CD4-positive, alpha-beta T cell treated with Interleukin-2 at 100 ng/mL for 4 hours (primary cell): Measurements from ENCODE around the gene IRGC.
"Not testable (repeated sequence)": the region's sequence is repeated elsewhere in the genome, so short reads cannot be mapped to it uniquely, and the experiment has no call there.

ENCODE experiments used
- DNase-seq: peaks from one replicate; pipeline ENCODE4 v3.0.0-alpha.2; 2020; ENCODE audit warnings: low spot score

IRGC gene, protein sequence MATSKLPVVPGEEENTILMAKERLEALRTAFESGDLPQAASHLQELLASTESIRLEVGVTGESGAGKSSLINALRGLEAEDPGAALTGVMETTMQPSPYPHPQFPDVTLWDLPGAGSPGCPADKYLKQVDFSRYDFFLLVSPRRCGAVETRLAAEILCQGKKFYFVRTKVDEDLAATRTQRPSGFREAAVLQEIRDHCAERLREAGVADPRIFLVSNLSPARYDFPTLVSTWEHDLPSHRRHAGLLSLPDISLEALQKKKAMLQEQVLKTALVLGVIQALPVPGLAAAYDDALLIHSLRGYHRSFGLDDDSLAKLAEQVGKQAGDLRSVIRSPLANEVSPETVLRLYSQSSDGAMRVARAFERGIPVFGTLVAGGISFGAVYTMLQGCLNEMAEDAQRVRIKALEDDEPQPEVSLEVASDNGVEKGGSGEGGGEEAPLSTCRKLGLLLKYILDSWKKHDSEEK

GRCh38 chr19:43715776-43716175 is at the start of gene IRGC:
TSS of gene IRGC (plus strand) at chr19:43716076. CDS start at chr19:43718559, 2,483 bp downstream.
- no peak for DNase-seq

- DNase-seq = no peak
Measured at GRCh38 chr19:43667126-43667875, 48.6 kb upstream of the IRGC start.

DNA sequence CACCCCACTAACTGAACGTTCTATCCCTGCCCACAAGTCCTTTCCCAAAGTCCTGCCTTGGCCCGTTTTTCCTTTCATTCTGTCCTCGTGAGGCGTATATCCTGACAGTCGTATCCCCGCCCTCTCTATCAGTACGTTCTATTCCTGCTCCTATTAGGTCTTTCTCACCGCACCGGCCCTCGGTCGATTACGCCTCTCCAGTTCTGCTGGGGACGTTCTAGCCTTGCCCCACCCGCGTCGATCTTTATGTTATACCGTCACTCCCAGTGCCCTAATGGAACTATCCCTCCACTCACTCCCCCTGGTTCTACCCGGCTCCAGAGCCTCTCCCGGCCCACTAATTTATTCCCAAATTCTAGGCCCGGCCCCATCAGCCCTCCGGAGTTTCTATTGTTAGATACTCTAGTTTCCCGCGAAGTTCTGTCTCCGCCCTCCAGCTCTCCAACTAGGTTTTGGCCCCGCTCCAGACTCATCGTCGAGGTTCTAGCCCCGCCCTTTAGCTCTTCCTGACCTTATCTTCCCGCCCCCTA is 47.9 kb upstream of the IRGC start:
- DNase-seq = no peak

DNA sequence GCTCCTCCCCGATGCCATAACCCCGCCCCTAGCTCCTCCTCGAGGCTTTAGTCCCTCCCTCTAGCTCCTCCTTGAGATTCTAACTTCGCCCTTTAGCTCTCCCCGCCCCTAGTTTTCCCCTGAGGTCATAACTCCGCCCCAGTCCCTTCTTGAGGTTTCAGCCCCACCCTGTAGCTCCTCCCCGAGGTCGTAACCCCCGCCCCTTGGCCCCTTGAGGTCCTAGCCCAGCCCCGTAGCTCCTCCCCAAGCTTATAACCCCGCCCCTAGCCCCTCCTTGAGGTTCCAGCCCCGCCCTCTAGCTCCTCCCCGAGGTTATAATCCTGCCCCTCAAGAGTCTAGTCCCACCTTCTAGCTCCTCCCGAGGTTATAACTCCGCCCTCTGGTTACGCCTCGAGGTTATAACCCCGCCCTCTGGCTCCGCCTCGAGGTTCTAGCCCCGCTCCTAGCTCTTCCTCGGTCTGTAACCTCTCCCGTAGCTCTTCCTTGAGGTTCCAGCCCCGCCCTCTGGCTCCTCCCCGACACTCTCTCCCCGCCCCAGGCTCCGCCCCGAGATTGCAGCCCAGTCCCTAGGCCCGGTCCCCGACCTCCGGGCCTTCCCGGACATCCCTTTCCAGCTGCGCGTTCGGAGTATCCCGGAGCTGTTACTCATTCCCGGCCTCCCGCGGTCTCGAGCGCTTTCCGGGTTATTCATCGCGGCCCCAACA is 47.3 kb upstream of the IRGC start:
- peak; percentile 96 for DNase-seq

- DNase-seq = no peak
Measured at GRCh38 chr19:43672061-43672679, 43.7 kb upstream of the IRGC start.

GRCh38 chr19:43673637-43674036 is 42.2 kb upstream of the IRGC start:
- DNase-seq = no peak

- no peak for DNase-seq
Measured at GRCh38 chr19:43674183-43674582, 41.7 kb upstream of the IRGC start.

DNA sequence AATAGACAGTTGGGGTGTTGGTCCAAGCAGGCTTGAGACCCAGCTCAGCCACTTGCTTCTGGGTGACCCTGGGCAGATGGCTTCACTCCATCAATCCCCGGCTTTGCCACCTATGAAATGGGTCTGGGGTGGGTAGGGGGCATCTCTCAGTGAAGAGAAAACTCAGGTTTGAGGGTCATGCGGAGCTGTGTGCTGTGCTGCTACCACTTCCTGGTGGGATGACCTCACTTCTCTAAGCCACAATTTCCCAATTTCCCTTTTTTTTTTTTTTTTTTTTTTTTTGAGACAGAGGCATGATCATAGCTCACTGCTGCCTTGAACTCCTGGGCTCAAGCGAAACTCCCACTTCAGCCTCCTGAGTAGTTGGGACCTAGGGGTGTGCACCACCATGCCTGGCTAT is 41.3 kb upstream of the IRGC start:
- no peak for DNase-seq

DNA sequence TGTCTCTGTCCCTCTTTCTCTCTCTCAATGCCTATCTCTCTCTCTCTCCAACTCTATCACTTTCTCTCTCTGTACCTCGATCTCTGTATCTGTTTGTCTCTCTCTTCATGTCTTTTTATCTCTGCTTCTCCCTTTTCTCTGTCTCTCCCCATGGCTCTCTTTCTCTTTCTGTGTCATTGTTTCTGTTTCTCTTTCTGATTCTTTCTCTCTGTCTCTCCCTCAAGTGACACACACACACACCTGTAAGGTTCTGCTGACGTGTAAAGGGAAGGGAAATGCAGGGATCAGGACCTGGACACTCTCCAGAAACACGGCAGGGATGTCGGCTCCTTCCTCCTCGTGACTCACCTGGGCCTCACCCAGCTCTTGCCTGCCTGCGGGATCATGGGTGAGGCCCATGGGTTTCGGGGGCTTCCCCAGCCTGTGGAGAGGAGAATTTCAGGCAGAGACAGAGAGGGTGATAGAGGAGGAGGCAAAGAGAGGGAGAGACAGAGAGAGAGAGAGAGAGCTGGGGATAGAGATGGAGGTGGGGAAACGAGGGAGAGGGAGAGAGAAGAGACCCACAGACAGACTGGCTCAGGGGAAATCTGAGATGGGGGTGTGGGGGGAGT is 40.5 kb upstream of the IRGC start:
- DNase-seq = no peak

DNA sequence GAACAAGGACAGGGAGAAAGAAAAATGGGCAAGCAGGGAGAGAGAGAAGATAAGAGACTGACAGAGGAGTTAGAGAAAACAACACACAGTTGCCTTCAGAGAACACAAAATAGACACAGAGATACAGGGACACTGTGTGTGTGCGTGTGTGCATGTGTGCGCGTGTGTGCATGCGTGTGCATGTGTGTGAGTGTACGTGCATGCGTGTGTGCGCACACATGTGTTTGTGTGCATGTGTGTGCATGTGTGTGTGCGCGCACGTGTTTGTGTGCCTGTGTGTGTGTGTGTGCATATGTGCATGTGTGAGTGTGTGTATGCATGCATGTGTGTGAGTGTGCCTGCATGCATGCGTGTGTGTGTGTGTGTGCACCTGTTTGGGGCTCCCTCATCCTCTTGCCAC is 40.0 kb upstream of the IRGC start:
- DNase-seq = no peak

GRCh38 chr19:43678512-43679261 is 37.2 kb upstream of the IRGC start:
- DNase-seq = no peak

DNA sequence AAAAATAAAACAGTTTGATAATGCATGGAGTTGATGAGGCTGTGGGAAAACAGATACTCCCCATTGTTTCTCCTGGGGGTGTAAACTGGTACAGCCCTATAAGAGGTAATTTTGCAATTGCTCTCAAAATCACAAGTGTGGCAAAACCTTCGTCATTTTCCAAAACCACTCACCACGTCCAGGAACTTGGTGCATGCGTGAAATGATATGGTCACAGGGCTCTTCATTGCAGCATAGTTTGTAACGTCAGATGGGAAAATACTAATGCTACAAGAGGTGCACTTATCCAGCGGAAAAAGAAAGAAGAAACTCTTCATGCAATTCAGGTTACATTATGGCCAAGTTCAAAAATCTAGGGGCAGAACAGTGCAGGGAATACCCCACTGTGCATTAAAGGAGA is 34.1 kb upstream of the IRGC start:
- DNase-seq = no peak

GRCh38 chr19:43682269-43682668 is 33.6 kb upstream of the IRGC start:
- not testable (repeated sequence) for DNase-seq

- no peak for DNase-seq
Measured at GRCh38 chr19:43682824-43683661, 32.8 kb upstream of the IRGC start.

DNA sequence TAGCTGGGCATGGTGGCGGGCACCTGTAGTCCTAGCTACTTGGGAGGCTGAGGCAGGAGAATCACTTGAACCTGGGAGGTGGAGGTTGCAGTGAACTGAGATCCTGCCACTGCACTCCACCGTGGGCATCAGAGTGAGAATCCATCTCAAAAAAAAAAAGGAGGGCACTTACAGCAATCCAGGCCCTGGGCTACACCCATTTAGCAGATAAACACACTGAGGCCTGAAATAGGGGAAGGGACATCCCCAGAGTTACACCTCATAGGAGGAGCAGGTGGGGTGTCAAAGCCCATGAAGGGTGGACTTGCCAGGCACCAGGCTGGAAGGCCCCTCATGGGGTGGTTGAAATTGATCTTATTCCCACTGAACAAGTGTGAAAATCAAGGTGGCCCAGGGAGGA is 32.0 kb upstream of the IRGC start:
- no peak for DNase-seq

GRCh38 chr19:43684326-43684725 is 31.6 kb upstream of the IRGC start:
- DNase-seq = no peak

- DNase-seq = no peak
Measured at GRCh38 chr19:43687660-43687997, 28.2 kb upstream of the IRGC start.

DNA sequence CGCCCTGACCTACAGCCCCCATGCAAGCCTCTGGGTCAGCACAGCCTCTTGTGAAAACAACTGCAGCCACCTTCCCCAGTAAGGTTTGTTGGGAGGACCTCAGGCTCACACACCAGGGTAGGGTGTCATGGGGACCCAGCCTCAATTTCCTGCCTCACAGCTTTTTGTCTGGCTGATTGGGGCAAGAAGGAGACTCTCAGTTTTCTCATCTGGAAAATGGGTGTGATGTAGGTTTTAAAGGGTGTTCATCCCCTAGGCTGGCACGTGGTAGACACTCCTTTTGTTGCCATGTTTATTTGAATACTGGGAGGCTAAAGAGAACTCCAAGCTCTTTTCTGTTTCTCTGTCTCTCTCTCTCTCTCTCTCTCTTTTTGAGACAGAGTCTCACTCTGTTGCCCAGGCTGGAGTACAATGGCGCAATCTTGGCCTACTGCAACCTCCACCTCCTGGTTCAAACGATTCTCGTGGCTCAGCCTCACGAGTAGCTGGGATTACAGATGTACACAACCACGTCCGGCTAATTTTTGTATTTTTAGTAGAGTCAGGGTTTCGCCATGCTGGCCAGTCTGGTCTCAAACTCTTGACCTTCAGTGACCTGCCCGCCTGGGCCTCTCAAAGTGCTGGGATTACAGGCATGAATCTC is 27.7 kb upstream of the IRGC start:
- DNase-seq = no peak

GRCh38 chr19:43690444-43690843 is 25.4 kb upstream of the IRGC start:
- no peak for DNase-seq

DNA sequence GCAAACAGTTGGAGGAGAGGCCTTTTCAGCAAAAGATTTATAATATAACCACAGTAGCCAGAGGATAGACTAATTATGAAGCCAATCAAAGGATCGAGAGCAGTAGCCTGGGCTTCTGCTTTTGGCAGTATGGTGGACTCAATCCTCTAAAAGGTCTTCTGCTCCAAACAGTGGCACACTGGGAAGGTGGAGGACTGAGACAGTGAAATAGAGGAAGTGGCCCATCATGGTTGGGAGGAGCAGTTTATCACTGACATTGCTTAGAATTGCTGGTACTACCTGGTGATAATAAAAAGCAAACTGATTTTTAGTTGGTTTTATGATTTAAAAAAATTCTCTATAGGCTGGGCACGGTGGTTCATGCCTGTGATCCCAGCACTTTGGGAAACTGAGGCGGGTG is 25.0 kb upstream of the IRGC start:
- no peak for DNase-seq
